NCI-H2029 (cell line): ENCODE measurements around the gene TRAM2.

Source experiments
- DNase-seq: peaks from one replicate; lab custom pipeline; 2025; lab: John Stamatoyannopoulos, UW

Gene TRAM2

DNA sequence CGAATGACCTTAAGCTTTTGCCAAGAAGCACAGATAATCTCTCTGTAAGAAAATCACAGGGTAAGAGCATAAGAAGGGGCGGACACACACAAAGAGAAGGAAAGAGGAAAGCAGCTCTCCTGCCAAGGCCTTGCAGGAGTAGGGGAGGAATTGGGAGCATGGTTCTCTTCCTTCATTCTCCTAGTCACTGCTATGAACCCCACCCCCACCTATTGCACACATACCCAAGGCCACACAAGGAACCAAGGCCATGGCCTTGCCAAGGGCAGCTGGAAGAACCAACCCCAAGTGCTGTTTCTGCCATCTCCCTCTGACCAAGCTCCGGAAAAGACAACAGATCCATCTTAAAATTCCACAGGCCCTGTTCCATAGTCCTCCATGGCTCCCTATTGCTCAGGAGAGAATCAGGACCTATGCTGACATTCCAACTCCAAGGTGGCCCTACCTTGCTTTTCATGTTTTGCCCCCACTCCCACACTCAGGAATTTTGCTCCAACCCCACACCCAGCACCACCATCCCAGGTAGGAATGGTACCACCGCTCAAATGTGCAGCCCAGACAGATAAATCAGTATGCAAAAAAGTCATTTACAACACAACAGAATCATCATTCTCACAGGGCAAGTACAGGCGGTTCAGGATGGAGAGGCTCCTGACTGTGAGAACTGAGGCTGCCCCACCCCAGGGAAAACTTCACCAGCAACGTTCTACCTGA, 31.3 kb downstream of the TRAM2 start:
- DNase-seq, result no peak

DNA sequence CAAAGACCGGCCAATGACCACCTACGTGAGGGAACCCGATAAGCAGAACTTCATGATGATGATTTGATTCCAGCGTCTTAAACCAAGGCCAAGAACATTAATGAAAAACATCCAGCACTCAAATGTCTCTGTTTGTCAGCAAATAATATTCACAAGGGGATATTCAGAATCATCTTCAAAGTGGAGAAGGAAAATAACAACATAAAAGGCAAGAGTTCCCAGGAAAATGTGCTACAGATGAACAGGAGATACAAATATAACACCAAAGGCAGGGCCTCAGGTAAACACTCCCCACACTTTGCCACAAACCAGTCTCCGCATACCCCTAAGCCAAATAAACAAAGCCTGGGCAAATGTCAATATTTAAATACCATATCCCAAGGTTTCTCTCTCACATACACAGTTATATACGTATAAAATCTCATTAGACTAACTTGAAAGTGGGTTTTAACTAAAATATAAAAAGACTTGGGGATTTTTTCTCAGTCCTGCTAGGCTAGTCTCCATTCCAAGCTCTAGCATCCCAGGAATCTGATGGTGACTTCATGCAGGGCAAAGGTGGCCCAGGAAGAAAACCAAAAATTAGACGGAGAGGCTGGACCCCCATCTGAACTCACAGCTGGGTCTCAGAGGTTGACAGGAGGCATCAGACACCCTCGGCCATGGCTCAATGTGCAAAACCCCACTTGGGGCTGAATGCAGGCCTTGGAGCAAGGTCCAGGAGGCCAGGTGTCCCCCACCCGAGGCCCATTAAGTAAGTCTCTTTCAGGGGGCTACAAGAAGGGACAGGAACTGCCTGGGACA, 32.1 kb downstream of the TRAM2 start:
- no peak for DNase-seq

DNA sequence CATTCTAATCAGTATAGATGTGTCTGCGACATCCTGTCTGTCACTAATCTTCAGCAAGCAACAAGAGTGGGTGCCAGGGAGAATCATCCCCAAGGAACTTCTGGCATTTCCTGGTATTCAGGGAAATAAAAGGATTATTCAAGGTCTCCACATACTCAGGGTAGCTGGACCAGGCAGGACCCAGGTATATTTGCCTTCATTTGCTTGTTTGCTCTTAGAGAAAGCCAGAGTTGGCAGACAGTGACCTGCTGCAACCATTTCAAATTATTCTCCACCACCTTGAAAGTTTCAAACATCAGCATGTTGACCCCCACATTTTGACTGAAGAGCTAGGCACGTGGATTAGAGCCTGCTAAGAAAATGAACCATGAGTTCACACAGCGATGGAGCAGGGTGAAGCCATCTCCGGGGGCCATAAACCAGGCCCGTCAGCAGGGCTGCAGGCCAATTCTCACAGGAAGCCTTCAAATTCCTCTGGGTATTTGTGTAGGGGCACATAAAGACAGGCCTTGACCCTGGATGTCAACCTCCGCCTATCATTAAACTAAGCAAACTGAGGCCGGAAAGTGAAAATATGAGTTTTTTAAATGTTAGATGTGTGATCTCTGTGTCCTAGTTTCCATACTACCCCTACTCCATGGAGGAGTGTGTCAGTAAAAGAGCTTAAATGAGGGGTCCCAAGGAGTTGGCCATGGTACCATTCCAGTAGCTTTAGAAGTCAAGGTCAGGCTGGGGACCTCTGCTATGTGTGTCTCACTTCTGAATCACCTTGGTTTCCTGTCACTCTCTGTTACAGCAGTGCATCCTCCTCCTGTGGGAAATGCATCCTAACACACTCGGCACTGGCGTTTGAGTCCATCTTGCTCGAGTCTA, 32.9 kb downstream of the TRAM2 start:
- no peak for DNase-seq

DNA sequence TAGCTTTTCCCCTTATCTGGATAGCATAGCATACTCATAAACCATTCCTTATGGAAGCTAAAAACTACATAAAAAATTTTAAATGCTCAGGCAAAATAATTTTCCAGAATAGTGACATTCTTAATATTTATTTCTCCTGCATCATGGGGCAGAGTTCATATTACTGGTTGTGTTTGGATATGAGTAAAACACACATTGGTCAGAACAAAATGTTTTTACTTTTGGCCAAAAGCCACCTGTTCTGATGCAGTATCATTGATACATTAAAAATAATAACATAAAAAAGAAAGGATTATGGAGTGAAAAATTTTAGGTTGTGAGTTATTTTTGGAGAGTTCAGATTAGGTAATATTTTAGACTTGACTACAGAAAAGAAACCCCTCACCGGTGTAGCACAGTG, 33.6 kb downstream of the TRAM2 start:
- DNase-seq, result no peak

DNA sequence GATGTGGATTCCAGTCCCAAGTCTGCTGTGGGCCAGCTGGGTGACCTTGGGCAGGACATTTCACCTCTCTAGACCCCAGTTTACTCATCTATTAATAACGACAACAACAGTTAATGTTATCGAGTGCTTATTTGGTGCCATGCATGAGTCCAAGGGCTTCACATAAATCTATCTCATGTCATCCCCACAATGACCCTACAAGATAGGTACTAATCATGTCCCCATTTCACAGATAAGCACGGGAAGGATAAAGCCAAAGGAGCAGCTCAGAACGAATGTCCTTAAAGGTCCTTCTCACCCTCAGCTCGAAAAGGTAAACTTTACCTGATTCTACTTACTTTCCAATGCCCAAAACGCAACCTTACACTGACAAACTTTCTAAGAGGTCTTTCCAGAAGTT, 35.7 kb downstream of the TRAM2 start:
- no peak for DNase-seq

DNA sequence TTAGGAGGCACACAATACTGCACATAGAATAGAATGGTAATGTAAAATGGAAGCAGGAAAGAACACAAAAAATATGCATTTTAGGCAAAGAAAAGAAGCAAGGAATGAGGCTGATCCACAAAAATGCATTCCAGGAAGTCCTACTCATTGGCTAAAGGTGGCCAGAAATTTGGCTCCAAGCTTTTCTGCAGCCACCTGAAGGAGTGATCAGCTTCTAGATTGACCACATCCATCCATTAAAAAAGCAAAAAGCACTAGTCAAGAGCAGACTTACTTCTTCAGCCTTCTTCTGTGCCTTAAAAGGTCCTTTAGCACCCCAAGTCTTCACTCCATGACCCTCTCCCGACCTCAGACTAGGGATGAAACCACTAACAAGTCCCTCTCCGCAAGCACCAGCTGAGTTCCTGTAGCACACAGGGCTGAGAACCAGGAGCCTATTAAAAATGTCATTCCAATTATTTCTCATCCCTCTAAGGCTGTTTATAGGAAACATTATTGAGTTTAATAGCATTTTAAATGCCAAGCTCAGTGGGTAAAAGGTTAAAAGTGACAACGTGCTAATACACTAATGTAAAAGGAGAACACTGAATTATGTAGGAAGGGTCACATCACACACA, 36.5 kb downstream of the TRAM2 start:
- DNase-seq, result no peak

DNA sequence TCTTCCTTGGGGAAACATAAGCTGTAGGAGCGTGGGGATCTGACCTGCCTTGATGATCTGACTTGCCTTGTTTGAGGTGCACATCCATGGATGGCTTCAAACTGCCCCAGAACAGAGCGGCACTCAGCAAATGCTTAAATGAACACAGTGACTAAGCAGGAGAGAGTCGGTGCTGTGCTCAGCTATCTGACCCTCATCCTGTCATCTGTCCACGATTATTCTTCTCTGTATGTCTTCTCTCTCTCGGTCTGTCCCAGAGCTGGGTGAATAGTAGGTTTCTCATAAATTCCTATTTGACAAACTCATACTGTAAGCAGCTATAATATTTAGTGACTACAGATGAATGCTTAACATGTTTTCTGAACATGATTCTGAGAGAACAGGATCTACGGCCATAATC, 37.3 kb downstream of the TRAM2 start:
- DNase-seq, result no peak

DNA sequence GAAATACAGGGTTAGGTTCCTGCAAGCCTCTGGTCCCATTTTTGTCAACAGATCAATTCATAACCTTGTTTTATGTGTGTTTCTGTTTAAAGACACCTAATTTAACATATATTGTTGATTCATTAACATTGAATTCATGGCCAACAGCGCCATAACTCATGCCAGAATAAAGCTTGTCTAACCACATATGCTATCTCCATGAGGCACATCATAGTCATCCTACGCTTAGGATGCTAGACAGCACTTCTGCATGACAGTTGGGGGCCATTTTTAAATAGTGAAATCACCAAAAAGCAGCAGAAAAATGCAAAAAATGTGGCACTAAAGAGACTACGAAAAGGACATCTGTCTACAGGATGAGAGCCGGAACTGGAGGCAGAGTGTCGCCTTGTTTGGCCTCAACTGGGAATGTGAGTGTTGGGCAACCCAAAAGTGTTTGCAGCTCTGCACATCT, 37.9 kb downstream of the TRAM2 start:
- DNase-seq, result no peak

DNA sequence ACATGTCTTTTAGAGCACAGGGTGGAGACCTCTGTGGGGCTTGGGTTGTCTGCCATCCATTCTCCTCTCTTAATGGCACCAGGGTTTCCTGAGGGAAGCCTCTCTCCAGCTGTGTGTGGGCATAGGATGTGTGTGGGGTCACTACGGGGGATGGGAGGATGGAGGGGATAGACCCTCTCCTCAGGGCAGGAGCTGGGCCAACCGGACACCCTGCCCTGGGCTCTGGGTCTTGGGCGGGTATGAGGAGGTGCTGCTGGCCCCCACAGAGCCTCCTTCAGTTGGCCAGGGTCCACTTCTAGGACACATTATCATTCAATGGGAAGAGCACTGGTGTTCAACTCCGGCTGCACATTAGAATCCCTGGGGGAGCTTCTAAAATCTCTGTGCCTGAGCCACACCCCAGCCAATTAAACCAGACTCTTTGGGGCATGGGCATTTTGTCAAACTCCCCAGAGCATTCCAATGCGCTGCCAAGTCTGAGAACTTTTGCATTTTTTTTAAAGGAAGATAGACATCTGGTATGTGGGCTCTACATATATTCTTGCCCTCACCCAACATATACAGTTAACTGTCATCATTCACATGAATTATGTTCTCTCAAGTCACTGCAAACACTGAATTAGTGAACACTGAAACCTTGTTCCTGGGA, 38.5 kb downstream of the TRAM2 start:
- DNase-seq, result no peak

DNA sequence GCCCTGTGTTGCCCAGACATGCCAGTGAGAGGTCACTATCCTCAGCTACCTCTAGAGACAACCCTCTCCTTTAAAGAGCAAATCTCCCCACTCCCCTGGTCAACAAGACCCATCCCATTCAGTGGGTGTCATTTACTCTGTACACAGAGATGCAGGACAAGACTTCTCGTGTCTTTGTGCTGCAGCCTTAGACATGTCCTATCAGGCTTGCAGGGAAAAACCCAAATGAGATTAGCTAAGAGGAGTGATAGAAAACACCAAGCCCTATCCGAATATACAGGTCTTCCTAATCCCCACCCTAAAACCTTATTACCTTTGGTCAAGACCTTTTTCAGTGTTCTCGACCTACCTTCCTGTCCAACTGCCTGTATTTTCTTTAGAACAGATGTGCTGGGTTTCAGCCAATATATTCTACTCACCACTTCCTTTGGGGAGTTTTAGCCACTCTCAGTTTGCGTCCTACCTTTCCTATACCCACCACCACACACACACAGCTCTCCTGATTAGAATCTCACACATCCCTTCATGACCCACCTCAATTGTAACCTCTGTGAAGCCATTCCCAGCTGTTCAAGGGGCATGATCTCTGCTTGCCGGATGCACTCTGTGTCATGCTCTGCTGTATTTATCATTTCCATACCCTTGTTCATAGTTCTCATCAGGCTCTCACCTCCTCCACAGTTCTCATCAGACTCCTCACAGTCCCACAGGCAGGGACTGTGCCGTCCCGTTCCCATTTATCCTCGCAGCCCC, 39.7 kb downstream of the TRAM2 start:
- DNase-seq, result no peak

DNA sequence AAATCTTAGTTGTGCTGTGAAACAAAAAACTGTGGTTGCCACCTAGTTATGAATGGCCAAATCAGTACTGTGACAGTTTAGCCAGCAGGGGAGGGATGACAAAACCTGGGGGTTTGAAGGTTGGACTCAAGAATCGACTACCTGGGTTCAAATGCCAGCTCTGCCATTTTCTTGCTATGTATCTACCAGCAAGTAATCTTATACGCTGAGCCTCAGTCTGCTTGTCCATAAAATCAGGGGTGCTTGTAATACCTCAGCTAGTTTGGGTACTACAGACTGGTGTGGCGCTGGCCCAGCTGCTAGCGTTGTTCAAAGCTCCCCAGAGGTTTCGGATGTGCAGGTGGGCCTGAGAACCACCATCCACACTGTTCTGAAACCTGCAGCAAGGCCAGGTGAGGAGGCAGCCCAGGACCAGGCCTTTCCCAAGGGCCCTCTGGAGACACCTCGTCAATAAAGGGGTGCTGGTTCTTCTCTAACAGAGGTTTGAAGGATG, 40.4 kb downstream of the TRAM2 start:
- no peak for DNase-seq

DNA sequence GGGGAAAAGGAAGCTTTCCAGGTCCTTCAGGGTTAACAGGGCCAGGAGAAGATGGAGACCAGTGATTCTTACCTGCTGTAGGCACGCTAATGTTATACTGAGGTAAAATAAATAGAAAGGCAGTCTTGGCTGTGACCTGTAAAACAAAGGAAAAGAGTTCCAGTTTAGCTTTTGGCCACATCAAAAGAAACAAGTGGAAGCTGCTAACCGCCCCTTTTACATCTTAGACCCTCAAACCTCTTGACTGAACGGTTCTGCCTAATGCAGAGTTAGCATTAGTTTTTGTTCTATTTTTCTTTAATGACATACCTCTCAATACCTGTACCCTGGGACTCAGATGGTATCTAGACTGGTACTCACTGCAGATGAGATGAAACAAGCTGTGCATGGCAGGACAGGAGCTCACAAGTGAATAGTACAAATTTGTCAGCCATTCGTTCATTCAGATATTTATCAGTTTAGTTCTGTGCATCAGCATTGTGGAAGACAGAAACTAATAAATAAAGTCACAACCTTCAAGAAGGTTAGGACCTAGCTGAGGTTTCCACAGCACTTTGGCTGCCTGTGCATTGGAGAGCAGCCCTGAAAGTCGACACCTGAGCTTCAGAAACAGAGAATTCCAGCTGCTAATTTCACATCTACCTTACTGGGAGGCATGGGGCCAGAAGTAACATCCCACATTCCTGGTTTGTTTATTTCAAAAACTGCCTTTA, 41.0 kb downstream of the TRAM2 start:
- no peak for DNase-seq

DNA sequence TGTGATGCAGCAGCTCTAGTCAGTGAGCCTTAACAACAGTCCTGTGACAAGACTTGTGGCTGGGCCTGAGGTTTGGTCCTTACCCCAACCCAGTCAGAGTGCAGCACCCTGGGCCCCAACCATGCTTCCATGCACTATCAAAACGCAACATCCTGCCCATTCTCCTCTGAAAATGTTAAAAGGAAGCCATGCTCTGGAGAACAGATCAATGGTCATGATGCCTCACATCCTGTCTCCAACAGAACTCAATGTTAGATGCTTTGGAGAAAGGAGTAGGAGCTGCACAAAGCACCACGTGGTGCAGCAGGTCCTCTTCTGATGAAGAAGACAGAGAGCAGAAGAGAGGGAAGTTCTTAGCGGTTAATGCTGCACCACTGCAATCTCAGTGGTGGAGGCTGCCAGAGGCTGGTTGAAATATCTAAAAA, 41.9 kb downstream of the TRAM2 start:
- DNase-seq, result no peak

DNA sequence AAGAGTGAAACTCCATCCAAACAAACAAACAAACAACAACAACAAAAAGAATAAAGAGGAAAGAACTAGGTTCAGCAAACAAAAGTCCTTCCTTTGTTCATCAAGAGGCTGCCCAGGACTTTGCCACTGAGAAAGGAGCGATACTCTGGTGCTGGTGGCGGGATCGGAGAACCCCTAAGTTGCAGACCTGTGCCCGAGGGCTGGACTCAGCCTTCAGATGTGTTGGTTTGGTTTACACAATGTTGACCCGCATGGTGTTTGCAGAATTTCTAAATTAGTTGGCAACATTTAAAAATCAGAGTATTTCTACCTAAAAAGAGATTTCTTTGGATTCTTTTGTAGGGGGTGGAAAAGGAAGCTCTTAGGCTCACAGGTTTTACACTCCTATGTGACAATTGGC, 42.5 kb downstream of the TRAM2 start:
- DNase-seq, result no peak

DNA sequence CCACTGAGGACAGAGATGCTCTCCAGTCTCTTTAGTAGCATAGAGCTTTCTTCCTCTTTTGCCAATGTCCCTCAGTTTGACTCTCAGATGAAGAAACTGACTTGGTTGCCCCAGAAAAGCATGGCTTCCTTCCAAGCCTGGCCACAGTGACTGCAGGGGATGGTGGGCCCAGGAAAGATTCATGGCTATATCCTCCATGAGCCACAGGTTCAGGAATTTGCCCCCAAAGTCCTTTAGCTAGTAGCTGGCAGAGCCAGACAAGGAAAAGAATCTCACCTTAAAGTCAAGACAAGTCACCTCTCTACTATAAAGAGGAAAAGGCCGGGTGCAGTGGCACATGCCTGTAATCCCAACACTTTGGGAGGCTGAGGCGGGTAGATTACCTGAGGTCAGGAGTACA, 43.4 kb downstream of the TRAM2 start:
- no peak for DNase-seq

DNA sequence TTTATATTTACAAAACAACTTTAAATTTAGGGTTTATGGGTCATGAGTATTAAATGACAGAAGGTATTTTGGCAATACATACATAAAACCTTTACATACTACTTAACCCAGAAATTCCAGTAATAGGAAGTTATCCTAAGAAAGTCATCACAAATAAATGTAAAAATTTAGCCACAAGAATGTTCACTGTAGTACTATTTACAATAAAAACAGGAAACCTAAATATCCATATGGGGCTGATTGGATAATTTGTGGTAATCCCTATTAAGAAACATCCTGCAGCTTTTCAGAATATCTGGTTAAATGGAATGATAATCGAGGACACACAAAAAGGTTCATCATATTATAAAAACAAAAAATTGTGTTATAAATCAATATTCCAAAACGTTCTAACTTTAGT, 44.4 kb downstream of the TRAM2 start:
- no peak for DNase-seq

DNA sequence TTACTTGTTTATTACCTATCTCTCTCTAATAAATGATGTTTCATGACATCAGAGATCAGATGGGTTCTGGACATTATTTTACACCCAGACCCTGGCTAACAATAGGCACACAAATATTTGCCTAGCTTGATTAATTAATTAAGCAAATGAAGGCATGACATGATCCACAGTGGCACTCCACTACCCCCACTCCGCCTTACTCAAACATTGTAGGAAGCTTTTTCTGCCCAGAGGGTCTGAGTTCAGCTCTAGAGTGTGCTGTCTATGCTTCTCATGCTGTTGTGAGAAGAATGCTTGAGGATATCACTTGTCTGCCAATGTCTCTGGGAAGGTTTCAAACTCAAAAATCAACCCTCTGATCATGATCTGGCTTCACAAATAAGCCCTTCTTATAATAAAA, 45.0 kb downstream of the TRAM2 start:
- DNase-seq, result no peak

DNA sequence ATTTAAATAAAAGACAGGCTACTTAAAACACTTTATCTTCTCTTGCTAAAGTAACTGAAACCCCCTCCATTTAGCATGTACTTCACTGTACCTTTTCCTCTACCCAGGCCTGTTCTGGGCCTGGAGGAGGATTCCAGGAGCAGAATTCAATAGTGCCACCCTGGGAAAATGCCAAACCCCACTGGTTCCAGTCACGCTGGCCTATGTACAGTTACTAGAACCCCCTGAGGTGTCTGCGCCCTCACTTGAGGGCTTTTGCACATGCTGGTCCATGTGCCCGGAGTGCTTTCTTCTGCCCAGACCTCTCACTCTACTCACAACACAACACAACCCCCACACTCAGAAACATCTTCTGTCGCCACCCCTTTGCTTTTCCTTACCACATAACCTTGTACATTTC, 45.5 kb downstream of the TRAM2 start:
- DNase-seq, result no peak

DNA sequence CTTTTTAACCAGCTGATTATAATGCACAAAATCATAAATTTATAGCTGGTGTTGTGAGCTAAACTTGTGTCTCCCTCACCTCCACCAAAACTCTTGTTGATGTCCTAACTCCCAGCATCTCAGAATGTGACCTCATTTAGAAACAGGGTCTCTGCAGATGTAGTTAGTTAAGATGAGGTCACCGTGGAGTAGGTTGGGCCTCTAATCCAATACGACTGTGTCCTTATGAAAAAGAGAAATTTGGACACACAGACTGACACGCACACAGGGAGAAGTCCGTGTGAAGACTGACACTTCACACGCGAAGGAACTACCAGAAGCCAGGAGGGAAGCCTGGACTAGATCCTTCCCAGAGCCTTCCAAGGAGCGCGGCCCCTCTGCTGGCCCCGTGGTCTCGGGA, 46.5 kb downstream of the TRAM2 start:
- DNase-seq, result no peak

DNA sequence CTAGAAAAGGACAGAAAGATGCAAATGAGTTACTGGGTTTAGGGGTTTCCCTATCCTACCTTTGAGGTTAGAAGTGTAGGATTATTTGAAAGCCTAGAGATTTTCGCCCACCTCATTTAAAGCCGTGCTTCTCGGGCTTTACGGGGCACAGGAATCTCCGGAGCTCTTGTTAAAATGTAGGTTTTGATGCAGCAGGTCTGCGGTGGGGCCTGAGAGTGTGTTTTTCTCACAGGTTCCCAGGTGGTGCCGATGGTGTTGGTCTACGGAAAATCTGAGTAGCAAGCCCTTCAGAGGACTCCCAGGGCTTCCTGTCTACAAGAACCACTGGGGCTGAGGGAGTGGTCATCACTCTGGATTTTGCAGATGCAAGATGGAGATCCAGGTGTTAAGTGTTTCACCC, 47.5 kb downstream of the TRAM2 start:
- no peak for DNase-seq
